ENCODE results near the gene SLC47A1. TPM values are rescaled to one million over a fixed set of nuclear protein-coding genes. Genes with fewer than 3 reads are reported as not detected.

The SLC47A1 gene
- polyA plus RNA-seq, 2 of the 4 experiments (the other 2 are of a cell fraction) = 21.1 to 24.6 TPM

GRCh38 chr17:19546289-19547065 lies 12.8 kb downstream of the SLC47A1 start:
- ChIA-PET POLR2A (no interaction called here), CTCF (interaction anchor here (0.7 to 1.3 kb wide), 6 partner anchors 12 to 220 kb away, joined by 3 to 5 read pairs (median 3); partner anchors contain the start of genes B9D1 and SLC47A1)
- H3K4me2 ChIP-seq = no peak overlapping the region
- no peaks in the 10 kb centered on the region; the same call in 2 of the 3 replicates for H3K4me1 ChIP-seq
- DNase-seq (ENCODE audit: low read depth in 1 of 2, low spot score in 1 of 2) (no peak), FAIRE-seq (no peak), ATAC-seq (peak; percentile 60 to 69; a peak in 4 of 6 replicates)
- no peaks in the 10 kb centered on the region for H3K9me3 ChIP-seq
- WGBS (ENCODE audit: missing lambda C conversion rate) = 68% methylated on average over 6 of the region's 6 CpGs
- no peak overlapping the region for H3K4me3 ChIP-seq
- no peak overlapping the region for H3K27ac ChIP-seq
- TF ChIP-seq RAD21 (conservative IDR thresholded peaks at IDR 0.05 in 1 of 2, IDR thresholded peaks at IDR 0.05 in 1 of 2) (peak in 1 of 2 experiments; percentile 11; a peak in 1 of 5 replicates), ZC3H11A (IDR thresholded peaks at IDR 0.05) (no peak), TFCP2L1 (CRISPR knock-in tag; IDR thresholded peaks at IDR 0.05) (no peak)

- FAIRE-seq (no peak), ATAC-seq (no peak), DNase-seq (ENCODE audit: low read depth in 1 of 2, low spot score in 1 of 2) (no peak)
- Histone ChIP-seq H3K27ac (no peak overlapping the region), H3K4me3 (no peak overlapping the region), H3K4me1 (no peaks in the 10 kb centered on the region; the same call in 2 of the 3 replicates), H3K9me3 (no peaks in the 10 kb centered on the region), H3K4me2 (no peak overlapping the region)
- 69% methylated on average over 7 of the region's 7 CpGs for WGBS (ENCODE audit: missing lambda C conversion rate)
- POLR2A ChIA-PET = no interaction called here
- TF ChIP-seq EHMT2 (IDR thresholded peaks at IDR 0.05; ENCODE audit: low read depth) = no peak
- TF ChIP-seq MYC (IDR thresholded peaks at IDR 0.05; ENCODE audit: borderline replicate concordance, low read length) = no peak
- TF ChIP-seq FOSB (CRISPR knock-in tag; IDR thresholded peaks at IDR 0.05) = no peak
- TF ChIP-seq E2F6 (IDR thresholded peaks at IDR 0.05; ENCODE audit: borderline replicate concordance, low read depth) = no peak
- no peak for TF ChIP-seq TFCP2L1 (CRISPR knock-in tag; IDR thresholded peaks at IDR 0.05)
- no peak for TF ChIP-seq ZSCAN20 (CRISPR knock-in tag; IDR thresholded peaks at IDR 0.05)
- no peak for TF ChIP-seq ELK1 (IDR thresholded peaks at IDR 0.05; ENCODE audit: low read depth, low read length)
- TF ChIP-seq JUN (IDR thresholded peaks at IDR 0.05) = no peak
- no peak for TF ChIP-seq CTCF (IDR thresholded peaks at IDR 0.05)
- no peak for TF ChIP-seq PHF8 (IDR thresholded peaks at IDR 0.05; ENCODE audit: borderline replicate concordance, low read depth)
- no peak for TF ChIP-seq FOXS1 (CRISPR knock-in tag; IDR thresholded peaks at IDR 0.05)
- TF ChIP-seq GATA3 (IDR thresholded peaks at IDR 0.05; ENCODE audit: borderline replicate concordance) = no peak
- TF ChIP-seq EHF (CRISPR knock-in tag; IDR thresholded peaks at IDR 0.05) = no peak
- TF ChIP-seq ZNF302 (CRISPR knock-in tag; IDR thresholded peaks at IDR 0.05) = no peak
- TF ChIP-seq ZC3H11A (IDR thresholded peaks at IDR 0.05) = no peak
- no peak for TF ChIP-seq RCOR1 (IDR thresholded peaks at IDR 0.05; ENCODE audit: low read depth, low read length)
- no peak for TF ChIP-seq MAFK (IDR thresholded peaks at IDR 0.05; ENCODE audit: partially characterized antibody)
- CTCF ChIA-PET = interaction anchor here (0.8 to 2.4 kb wide), 8 partner anchors 8 to 213 kb away, joined by 3 to 8 read pairs (median 4); partner anchors contain the start of gene SLC47A1
Observed at GRCh38 chr17:19549746-19550623, 16.3 kb downstream of the SLC47A1 start.

Data from A549 (cell line).